IMR-90 (cell line): ENCODE measurements around the gene SYNPR. TPM values are rescaled to one million over a fixed set of nuclear protein-coding genes. Genes with fewer than 3 reads are reported as not detected.

Source experiments
- ATAC-seq: fragments of 200-7000 bp; cut with Tn5 transposase; 2 replicates; pipeline ENCODE4 v1.9.1; 2020; ENCODE audit warnings: low read depth, mild to moderate bottlenecking, moderate library complexity
- BruUV-seq: library from RNA; stranded (reverse); fragments of 400-500 nt; replicated peaks from 2 replicates; lab custom pipeline; 2021; lab: Mats Ljungman, UMichigan
- CTCF ChIA-PET: fragments of 300-600 bp; formaldehyde crosslinking; extraction: SDS; loops from one replicate; lab custom pipeline; 2021; ENCODE audit warnings: antibody characterized with exemption; lab: Yijun Ruan, JAX
- POLR2A ChIA-PET: fragments of 300-600 bp; sonication (Branson Sonifier 250); formaldehyde crosslinking; loops from one replicate; lab custom pipeline; 2022; ENCODE audit warnings: antibody characterized with exemption; ENCODE audit not compliant: unreplicated experiment; lab: Charles Lee
- DNase-seq: peaks from one replicate; pipeline ENCODE4 v3.0.0; 2013
- H2AFZ ChIP-seq: replicated peaks from 2 replicates; pipeline ENCODE3; 2013; ENCODE audit warnings: low read length, mild to moderate bottlenecking; ENCODE audit not compliant: poor library complexity
- H2AK5ac ChIP-seq: 2 replicates; pipeline ENCODE4 v1.6.1; 2013; ENCODE audit warnings: low read depth, low read length, inconsistent platforms
- H2AK9ac ChIP-seq: replicated peaks from 2 replicates; pipeline ENCODE3; 2013; ENCODE audit warnings: mild to moderate bottlenecking, low read depth, low read length, moderate library complexity; ENCODE audit not compliant: poor library complexity
- H2BK120ac ChIP-seq: 2 replicates; pipeline ENCODE4 v1.6.1; 2013; ENCODE audit warnings: low read depth, low read length, inconsistent platforms
- H2BK15ac ChIP-seq: 3 replicates; pipeline ENCODE4 v1.6.1; 2013; ENCODE audit warnings: low read depth, low read length, inconsistent platforms
- H2BK20ac ChIP-seq: 2 replicates; pipeline ENCODE4 v1.6.1; 2013; ENCODE audit warnings: low read depth, mild to moderate bottlenecking, inconsistent platforms, low read length, moderate library complexity
- H2BK5ac ChIP-seq: 2 replicates; pipeline ENCODE4 v1.6.1; 2013; ENCODE audit warnings: mild to moderate bottlenecking, low read depth, low read length, inconsistent platforms; ENCODE audit not compliant: poor library complexity, severe bottlenecking
- H3K14ac ChIP-seq: replicated peaks from 2 replicates; pipeline ENCODE4 v1.6.1; 2013; ENCODE audit warnings: low read depth, low read length, inconsistent platforms
- H3K18ac ChIP-seq: 2 replicates; pipeline ENCODE4 v1.6.1; 2013; ENCODE audit warnings: low read depth, low read length, control low read depth
- H3K23ac ChIP-seq: 2 replicates; pipeline ENCODE4 v1.6.1; 2013; ENCODE audit warnings: low read depth, low read length, inconsistent platforms
- H3K27ac ChIP-seq: 2 replicates; pipeline ENCODE4 v1.5.1; 2013; ENCODE audit warnings: mild to moderate bottlenecking, control low read depth, low read length; ENCODE audit not compliant: insufficient read depth
- H3K27me3 ChIP-seq: 2 replicates; pipeline ENCODE4 v1.6.1; 2013; ENCODE audit warnings: low read length; ENCODE audit not compliant: control insufficient read depth, insufficient read depth
- H3K36me3 ChIP-seq: 2 replicates; pipeline ENCODE4 v1.6.1; 2013; ENCODE audit warnings: low read length, mixed read lengths; ENCODE audit not compliant: control insufficient read depth, insufficient read depth
- H3K4ac ChIP-seq: 2 replicates; pipeline ENCODE4 v1.6.1; 2013; ENCODE audit warnings: low read depth, low read length, inconsistent platforms
- H3K4me1 ChIP-seq: 2 replicates; pipeline ENCODE4 v1.6.1; 2013; ENCODE audit warnings: low read length, mixed read lengths; ENCODE audit not compliant: control insufficient read depth, insufficient read depth
- H3K4me2 ChIP-seq: 2 replicates; pipeline ENCODE4 v1.6.1; 2013; ENCODE audit warnings: low read depth, mild to moderate bottlenecking, control low read depth, low read length, moderate library complexity
- H3K4me3 ChIP-seq: 2 replicates; pipeline ENCODE4 v1.5.1; 2013; ENCODE audit warnings: low read depth, mild to moderate bottlenecking, control low read depth, low read length, moderate library complexity; ENCODE audit not compliant: insufficient read depth
- H3K56ac ChIP-seq: 2 replicates; pipeline ENCODE4 v1.6.1; 2013; ENCODE audit warnings: low read length, inconsistent platforms; ENCODE audit not compliant: insufficient read depth; ENCODE audit errors: extremely low read depth
- H3K79me1 ChIP-seq, 2 experiments: 2 replicates each; pipeline ENCODE4 v1.6.1; 2013; ENCODE audit warnings: low read length in 2 of 2, inconsistent platforms in 1 of 2, low read depth in 1 of 2
- H3K9ac ChIP-seq: 2 replicates; pipeline ENCODE4 v1.6.1; 2013; ENCODE audit warnings: low read depth, low read length, control low read depth
- H3K9me1 ChIP-seq: 2 replicates; pipeline ENCODE4 v1.6.1; 2013; ENCODE audit warnings: low read length, inconsistent platforms; ENCODE audit not compliant: insufficient read depth
- H3K9me3 ChIP-seq: 2 replicates; pipeline ENCODE4 v1.6.1; 2013; ENCODE audit warnings: low read length; ENCODE audit not compliant: control insufficient read depth, insufficient read depth
- H4K20me1 ChIP-seq: 2 replicates; pipeline ENCODE4 v1.6.1; 2013; ENCODE audit warnings: low read length, inconsistent platforms; ENCODE audit not compliant: insufficient read depth
- H4K5ac ChIP-seq: 2 replicates; pipeline ENCODE4 v1.6.1; 2013; ENCODE audit warnings: mild to moderate bottlenecking, low read depth, low read length, control low read depth
- H4K8ac ChIP-seq, 2 experiments: 2 replicates each; pipeline ENCODE4 v1.6.1; 2013; ENCODE audit warnings: low read depth in 2 of 2, low read length in 2 of 2, control low read depth in 1 of 2, inconsistent platforms in 1 of 2
- H4K91ac ChIP-seq: 2 replicates; pipeline ENCODE4 v1.6.1; 2013; ENCODE audit warnings: low read depth, low read length, inconsistent platforms; ENCODE audit not compliant: insufficient read depth
- CEBPB ChIP-seq: IDR thresholded peaks from 2 replicates; pipeline ENCODE4 v1.6.1; 2012; ENCODE audit warnings: low read depth, low read length, improper control_type of control experiment
- MXI1 ChIP-seq: IDR thresholded peaks from 2 replicates; pipeline ENCODE4 v1.6.1; 2012; ENCODE audit warnings: low read depth, mild to moderate bottlenecking, low read length, moderate library complexity, borderline replicate concordance
- RCOR1 ChIP-seq: IDR thresholded peaks from 2 replicates; pipeline ENCODE4 v1.6.1; 2012; ENCODE audit warnings: mild to moderate bottlenecking, low read length, improper control_type of control experiment; ENCODE audit not compliant: insufficient replicate concordance
- WGBS, 2 experiments: methylation state at CpG; one replicate each; pipeline versions ENCODE4 v1.1.5 to v1.1.7; 2013; ENCODE audit warnings: missing lambda C conversion rate in 2 of 2; ENCODE audit not compliant: insufficient read length in 1 of 2; ENCODE audit errors: extremely low coverage in 2 of 2; 5-methylcytosine and 5-hydroxymethylcytosine counted together
- dilution Hi-C: fragments of 300-500 bp; cut with HindIII; formaldehyde crosslinking; loops from one replicate; pipeline ENCODE4 v1.14.3; 2018; ENCODE audit warnings: low sequenced_read_pairs; ENCODE audit not compliant: unreplicated experiment
- in situ Hi-C: fragments of 300-500 bp; cut with MboI; formaldehyde crosslinking; loops from 3 replicates; pipeline ENCODE4 v1.14.3; 2019; ENCODE audit warnings: low sequenced_read_pairs, inconsistent platforms, mixed read lengths
- intact Hi-C: fragments of 100-400 bp; cut with micrococcal nuclease; formaldehyde crosslinking; loops from 2 replicates; pipeline ENCODE4 v1.10.0; 2022
- polyA plus RNA-seq, 3 experiments: library from polyadenylated mRNA; depleted of rRNA; stranded (reverse); fragments of >200 nt; gene quantifications; 2 replicates each; pipeline ENCODE4 v1.2.3, GENCODE V29; 2012; ENCODE audit warnings: low replicate concordance in 1 of 3
- total RNA-seq: library from RNA; depleted of rRNA; stranded (reverse); fragments of >200 nt; gene quantifications from 2 replicates; pipeline ENCODE4 v1.2.3, GENCODE V29; 2012
- TF ChIP-seq, protein P1 (sequence below): conservative IDR thresholded peaks from 2 replicates; pipeline ENCODE4 v1.5.1; 2012; ENCODE audit warnings: mild to moderate bottlenecking, low read depth, low read length, improper control_type of control experiment

The SYNPR gene
- total and polyA plus RNA-seq, 2 of the 4 experiments (the other 2 are of a cell fraction), result not detected

DNA sequence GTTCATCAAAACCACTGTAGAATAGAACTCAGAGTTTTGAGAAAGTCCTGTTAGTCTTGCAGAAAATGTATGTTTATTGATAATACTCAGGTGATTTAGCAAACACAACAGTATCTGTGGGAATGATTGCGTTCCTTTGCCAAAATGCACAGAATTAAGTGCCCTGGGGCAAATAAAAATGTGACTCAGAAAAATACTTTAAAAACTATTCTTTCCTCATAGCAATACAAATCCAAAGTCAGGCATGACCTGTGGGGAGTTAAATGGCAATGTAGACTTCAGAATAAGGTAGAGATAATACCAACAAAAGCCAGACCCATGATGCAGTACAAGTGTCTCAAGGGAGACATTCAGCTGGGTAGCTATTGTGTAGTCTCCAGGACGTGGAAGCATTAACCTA, 302.0 kb downstream of the SYNPR start:
- Histone ChIP-seq H3K9me3 (no peaks in the 10 kb centered on the region), H3K9ac (no peak overlapping the region), H3K36me3 (no peaks in the 10 kb centered on the region), H4K8ac (no peak overlapping the region), H3K4me1 (no peaks in the 10 kb centered on the region), H4K20me1 (no peaks in the 10 kb centered on the region), H3K18ac (no peak overlapping the region), H4K5ac (no peak overlapping the region), H2AFZ (no peak overlapping the region), H2BK20ac (no peak overlapping the region), H3K27me3 (no peaks in the 10 kb centered on the region), H3K23ac (no peak overlapping the region), H3K14ac (no peak overlapping the region), H2AK9ac (no peak overlapping the region), H2BK120ac (no peak overlapping the region), H3K27ac (no peak overlapping the region), H3K4me2 (no peak overlapping the region), H3K4me3 (no peak overlapping the region), H4K91ac (no peak overlapping the region), H3K79me1 (no peaks in the 10 kb centered on the region), H3K56ac (no peak overlapping the region), H3K4ac (no peak overlapping the region), H2BK5ac (no peak overlapping the region), H2BK15ac (no peak overlapping the region), H3K9me1 (no peaks in the 10 kb centered on the region), H2AK5ac (no peak overlapping the region)
- ATAC-seq (no peak), DNase-seq (no peak)
- intact Hi-C loops (no loop called here), dilution Hi-C loops (no loop called here), in situ Hi-C loops (no loop called here)
- ChIA-PET POLR2A (no interaction called here), CTCF (no interaction called here)
- WGBS, 2 experiments, result no CpG with 5 or more reads among the region's 2 CpGs
- no TSS peak for BruUV-seq
- TF ChIP-seq RCOR1, result no peak
- no peak for TF ChIP-seq CEBPB
- TF ChIP-seq, protein P1, sequence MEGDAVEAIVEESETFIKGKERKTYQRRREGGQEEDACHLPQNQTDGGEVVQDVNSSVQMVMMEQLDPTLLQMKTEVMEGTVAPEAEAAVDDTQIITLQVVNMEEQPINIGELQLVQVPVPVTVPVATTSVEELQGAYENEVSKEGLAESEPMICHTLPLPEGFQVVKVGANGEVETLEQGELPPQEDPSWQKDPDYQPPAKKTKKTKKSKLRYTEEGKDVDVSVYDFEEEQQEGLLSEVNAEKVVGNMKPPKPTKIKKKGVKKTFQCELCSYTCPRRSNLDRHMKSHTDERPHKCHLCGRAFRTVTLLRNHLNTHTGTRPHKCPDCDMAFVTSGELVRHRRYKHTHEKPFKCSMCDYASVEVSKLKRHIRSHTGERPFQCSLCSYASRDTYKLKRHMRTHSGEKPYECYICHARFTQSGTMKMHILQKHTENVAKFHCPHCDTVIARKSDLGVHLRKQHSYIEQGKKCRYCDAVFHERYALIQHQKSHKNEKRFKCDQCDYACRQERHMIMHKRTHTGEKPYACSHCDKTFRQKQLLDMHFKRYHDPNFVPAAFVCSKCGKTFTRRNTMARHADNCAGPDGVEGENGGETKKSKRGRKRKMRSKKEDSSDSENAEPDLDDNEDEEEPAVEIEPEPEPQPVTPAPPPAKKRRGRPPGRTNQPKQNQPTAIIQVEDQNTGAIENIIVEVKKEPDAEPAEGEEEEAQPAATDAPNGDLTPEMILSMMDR, result no peak
- no peak for TF ChIP-seq MXI1
